GM19395 (cell line): ENCODE results near the gene CHAD.

ENCODE experiments used
- ATAC-seq: cut with Tn5 transposase; IDR thresholded peaks from one replicate; pipeline ENCODE4 v1.9.1; 2021; ENCODE audit warnings: mild to moderate bottlenecking, moderate library complexity; ENCODE audit not compliant: unreplicated experiment

CHAD gene

DNA sequence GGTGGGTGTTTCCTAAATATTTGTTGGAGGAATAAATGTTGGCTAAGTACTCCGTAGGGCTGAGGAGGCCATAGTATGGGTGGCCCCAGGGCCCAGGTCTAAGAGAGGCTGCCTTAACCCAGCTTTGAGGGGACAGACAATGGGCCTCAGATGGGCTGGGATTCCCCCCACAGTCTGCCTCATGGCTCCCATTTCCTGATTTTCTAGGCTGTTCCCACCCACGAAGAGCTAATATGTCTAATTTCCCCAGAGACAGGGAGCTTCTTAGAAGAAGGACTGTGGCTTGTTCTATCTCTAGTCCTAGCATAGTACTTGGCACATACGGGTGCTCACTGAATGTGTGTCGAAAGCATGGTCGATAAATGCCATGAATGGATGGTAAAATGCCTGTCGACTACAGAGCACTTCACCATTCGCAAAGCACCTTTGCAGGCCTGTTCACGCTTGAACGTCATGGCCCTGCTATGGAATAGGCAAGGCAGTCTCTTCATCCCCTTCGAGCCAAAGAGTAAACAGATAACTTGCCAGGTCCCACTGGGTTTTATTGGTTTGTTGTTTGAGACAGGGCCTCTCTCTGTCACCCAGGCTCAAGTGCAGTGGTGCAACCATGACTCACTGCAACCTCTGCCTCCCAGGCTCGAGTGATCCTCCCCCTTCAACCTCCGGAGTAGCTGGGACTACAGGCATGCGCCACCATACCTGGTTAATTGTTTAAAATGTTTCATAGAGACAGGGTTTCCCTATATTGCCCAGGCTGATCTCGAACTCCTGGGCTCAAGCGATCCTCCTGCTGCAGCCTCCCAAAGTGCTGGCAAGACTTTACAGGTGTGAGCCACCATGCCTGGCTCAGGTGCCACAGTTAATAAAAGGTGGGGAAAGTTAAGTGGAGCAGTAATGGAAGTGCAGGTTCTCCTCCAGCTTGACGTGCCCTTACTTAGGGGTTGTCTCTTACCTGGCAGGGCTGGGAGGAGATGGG, 9.7 kb downstream of the CHAD start:
- no peak for ATAC-seq

DNA sequence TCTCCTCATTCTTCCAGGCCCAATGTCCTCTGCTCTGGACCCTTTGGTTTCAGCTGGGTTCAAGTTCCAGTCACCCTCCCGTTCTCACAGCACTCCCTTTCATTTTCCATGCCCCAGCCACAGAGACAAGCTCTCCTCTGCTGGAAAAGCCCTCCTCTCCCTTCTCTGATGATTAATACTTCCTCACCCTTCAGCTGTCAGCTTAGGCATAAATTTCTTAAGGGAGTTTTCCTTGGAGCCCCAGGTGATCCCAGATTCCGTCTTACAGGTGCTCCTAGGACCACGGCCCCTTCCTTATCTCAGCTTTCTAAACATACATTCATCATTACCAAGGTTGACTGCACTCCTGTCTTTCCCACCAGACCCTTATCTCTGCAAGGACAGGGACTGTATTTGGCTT, 10.4 kb downstream of the CHAD start:
- ATAC-seq: no peak

DNA sequence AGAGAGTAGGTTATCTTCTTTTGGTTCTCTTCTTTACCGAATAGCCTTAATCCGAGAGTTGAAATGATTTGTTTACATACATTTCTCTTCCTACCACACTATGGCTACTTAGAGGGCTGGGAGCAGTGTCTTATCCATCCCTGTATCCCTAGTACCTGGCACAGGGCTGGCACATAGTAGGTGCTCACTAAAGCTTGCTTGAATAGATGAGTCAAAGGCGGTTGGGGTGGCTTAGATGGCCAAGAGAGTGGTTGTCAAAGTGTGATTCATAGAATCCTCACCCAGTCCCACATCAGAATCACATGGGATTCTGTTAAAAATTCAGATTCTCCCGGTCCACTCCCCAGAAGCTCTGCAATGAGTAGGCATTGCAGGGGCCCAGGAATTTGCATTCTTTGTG, 11.1 kb downstream of the CHAD start:
- ATAC-seq: no peak

DNA sequence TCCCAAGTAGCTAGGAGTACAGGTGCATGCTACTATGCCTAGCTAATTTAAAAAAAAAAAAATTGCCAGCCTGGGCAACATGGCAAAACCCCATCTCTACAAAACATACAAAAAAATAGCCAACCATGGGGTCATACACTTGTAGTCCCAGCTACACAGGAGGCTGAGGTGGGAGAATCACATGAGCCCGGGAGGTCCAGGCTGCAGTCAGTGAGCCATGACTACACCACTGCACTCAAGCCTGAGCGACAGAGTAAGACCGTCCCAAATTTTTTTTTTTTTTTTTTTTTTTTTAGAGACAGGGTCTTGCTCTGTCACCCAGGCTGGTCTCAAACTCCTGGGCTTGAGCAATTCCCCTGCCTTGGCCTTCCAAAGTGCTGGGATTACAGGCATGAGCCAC, 14.8 kb downstream of the CHAD start:
- ATAC-seq: no peak

DNA sequence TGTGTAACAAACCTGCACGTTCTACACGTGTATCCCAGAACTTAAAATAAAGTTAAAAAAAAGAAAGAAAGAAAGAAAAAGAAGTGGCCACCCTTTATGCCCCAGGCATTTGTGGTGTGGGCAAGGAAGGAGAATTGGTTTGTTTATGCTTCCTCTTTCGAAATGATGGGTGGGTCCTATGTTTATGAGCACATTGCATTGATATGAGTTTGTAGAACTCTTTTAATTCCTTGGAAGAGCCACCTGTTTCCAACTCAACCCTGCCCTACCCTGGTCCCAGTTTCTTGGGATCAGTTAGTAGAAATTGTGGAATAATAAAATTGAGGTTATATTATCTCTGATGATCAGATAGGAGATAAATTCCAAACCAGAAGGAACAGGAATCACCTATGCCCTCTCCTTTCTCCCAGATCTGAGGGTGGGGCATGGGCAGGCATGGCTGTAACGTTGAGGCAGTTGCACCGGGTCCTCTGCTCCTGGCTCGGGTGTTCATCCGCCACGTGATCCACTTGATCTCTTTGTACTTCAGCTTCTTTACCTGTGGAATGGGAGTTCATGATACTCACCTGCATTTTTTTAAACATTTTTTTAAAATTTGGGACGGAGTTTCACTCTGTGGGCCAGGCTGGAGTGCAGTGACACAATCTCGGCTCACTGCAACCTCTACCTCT, 15.9 kb downstream of the CHAD start:
- no peak for ATAC-seq

DNA sequence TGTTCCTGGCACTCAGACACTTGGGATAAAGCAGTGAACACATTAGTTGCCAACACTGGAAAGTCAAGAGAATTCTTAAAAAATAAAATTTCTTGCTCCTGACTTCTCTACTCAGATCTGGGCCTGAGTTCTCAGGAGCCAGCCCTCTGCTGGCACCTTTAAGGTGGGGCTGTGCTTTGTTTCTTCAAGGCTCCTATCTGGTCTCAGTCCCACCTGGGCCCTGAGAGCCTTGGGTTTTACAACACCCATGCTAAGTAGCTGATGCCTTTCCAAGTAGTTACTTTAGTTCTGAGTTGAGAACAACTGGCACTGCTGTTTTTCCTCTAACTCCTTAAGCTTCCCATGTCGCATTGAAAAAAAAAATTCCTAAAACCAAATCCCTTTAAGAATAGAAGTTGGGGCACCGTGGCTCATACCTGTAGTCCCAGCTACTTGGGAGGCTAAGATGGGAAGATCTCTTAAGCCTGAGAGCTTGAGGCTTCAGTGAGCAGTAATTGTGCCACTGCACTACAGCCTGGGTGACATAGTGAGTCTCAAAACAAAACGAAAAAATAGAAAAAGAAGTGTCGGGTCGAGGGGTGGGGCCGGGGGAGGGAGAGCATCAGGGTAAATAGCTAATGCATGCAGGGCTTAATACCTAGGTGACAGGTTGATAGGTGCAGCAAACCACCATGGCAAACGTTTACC, 16.6 kb downstream of the CHAD start:
- ATAC-seq: no peak

DNA sequence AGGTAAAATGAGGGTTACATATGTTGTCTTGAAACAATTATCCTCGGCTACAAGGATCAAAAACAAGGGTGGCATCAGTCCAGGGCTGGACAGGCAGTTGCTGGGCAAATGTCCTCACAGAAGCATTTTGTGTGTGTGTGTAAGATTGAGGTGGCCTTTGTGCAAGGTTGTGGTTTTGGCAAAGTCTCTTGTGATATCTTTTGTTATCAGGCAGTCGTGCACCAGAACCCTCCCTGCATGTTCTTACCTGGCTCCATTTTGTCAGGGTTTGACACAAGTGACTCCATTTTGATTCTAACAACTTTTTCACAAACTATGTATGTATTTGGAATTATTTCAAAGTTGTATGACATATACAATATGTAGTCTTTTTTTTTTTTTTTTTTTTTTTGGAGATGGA, 20.0 kb downstream of the CHAD start:
- ATAC-seq: no peak

DNA sequence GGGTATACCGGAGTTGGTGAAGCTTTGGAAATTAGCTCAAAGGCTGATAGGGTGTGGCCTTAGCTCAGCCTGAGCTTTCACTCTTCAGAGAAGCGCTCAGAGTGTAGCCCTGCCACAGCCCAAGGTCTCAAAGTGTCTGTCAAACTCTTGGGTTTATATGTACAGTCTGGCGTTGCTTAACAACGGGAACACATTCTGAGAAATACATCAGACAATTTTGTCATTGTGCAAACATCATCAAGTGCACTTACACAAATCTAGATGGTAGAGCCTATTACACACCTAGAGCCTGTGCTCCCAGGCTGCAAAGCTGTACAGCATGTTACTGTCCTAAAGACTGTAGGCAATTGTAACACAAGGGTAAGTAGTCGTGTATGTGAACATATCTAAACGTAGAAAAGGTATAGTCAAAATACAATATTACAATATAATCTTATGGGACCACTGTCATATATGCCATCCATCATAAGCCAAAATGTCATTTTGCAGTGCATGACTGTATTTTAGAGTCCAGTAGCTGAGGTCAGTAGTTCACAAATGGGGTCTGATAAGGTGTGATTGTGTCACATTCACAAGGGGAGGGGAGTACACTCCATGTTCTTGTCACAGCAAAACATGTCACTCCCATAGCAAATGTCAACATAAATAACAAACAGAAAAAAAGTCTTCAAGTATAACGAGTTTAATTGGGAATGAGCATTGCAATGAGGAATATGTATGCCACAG, 20.6 kb downstream of the CHAD start:
- ATAC-seq: no peak

DNA sequence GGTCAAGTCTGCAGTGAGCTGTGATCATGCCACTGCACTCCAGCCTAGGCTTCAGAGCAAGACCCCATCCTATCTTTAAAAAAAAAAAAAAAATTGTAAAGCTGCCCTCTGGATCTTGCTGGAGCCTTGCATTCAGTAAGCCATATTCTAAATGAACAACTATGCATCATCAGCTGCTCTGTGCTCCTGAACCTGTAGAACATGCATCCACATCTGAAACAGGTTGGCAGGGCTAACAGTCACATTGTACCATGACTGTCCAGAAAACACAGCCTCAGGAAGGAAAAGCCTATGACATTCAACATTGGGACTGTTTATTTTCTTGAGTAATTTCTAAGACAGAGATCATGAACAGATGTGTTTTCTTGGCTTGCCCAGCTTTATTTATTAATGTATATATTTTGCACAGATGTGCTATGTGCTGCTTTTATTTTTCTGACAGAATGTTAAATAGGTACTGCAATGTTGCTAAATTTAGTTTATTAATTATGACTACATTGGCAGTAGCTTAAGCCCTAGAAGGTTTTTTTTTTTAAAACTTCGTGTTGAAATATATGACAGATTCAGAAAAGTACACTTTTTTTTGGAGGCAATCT, 22.9 kb downstream of the CHAD start:
- ATAC-seq: no peak

DNA sequence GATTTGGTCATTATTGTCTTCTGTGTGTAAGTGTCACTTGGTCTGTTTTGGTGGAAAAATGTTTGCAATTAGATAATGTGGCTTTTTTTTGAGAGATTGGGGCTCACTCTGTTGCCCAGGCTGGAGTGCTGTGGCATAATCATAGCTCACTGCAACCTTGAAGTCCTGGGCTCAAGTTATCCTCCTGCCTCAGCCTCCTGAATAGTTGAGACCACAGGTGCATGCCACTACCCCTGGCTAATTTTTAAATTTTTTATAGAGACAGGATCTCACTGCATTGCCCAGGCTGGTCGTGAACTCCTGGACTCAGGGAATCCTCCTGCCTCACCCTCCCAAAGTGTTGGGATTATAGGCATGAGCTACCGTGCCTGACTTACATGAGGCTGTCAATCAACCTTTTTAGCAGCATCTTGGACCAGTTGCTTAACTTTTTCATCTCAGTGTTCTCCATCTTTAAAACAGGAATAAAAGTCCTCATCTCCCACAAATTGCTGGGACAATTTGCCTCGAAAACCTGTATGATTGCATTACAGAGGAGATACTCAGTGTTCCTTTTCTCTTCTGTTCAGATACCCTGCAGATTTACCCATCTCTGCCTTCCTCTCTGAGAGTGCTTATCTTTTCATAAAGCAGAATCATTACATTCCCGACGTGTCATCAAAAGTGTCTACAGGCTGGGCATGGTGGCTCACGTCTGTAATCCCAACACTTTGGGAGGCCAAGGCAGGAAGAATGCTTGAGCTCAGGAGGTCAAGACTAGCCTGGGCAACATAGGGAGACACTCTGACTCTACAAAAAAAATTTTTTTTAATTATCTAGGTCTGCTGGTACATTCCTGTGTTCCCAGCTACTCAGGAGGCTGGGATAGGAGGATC, 23.6 kb downstream of the CHAD start:
- ATAC-seq: no peak

DNA sequence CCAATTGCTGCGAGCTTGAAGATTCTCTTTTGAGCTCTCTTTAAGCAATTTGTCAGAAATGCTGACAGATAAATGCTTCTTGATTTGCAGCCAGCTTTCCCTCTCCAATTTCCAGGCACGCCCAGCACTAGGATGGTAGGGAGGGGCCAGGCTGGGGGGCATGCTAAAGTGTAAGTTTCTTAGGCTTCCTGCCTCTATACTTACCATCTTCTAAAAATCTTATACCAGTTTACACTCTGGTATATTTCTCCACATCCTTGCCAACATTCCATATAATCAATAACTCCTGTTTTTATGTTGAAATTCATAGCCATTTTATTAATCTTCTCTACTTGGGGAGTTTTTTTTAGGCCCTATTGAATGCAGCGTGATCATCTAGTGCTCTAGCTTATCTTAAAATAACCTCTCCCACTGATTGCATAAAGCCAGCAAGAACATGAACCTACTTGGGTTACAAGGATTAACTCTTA, 25.1 kb downstream of the CHAD start:
- no peak for ATAC-seq

DNA sequence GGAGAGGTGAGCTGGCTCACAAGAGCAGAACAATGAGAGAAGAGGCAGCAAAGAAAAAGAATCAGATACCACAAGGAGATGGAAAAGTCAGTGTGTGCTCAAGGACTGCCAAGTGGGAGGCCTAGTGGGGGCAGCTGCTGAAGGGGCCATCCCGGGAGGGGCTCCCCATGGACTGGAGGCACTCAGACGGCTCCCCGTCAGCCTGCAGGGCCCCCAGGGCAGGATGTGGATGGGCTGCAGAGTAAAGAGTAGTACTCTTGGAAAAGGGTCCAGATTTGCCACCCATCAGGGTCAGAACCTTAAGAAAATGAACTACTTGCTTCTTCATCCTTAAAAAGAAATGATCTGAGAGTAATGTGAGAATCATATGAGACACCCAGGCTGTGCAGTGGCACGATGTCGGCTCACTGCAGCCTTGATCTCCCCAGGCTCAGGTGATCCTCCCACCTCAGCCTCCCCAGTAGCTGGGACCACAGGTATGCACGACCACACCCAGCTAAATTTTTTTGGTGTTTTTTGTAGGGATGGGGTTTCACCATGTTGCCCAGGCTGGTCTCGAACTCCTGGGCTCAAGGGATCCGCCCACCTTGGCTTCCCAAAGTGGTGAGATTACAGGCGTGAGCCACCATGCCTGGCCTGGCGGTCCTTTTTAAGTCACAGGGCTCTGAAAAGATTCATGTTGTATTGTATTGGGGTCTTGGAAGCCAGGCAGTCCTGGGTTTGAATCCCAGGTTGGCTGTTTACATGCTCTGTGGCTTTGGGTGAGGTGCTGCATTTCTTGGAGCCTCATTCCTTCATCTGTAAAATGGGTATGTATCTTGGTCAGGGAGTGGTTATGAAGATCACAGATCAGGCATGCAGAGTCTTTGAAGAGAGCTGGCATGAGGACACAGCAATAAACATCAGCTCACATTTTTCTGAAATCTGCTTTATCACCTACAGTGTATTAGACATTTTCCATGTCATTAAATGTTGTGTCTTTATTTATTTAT, 27.5 kb downstream of the CHAD start:
- no peak for ATAC-seq

DNA sequence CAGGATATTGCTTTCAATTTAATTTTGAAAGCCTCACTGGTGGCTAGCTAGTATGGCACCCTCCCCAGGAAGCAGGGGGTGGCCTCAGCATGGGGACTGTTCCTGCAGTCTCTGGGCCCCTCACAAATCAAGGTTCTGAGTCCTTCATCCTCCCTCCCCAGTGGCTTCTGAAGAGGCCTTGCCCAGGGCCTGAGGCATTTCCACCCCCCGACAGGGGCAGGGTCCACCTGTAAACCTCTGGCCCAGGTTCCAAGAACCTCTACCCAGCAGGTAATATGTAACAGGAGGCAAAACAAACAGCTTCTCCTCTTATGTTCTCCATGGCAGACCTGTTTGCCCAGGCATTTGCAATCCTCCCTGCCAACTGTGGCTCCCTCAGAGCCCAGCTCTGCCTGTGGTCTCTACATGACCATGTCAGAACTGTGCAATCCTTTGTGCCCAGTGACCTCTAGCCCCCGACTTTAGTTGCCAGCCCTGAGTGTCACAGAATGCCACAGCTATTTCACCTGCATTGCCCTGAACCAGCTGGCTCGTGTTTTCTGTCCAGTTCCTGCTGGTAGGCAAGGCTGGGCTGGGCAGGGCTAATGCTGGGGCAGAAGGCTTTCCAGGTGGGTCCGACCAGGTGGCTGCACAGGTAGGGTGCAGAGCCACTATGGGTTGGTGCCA, 28.4 kb downstream of the CHAD start:
- no peak for ATAC-seq

DNA sequence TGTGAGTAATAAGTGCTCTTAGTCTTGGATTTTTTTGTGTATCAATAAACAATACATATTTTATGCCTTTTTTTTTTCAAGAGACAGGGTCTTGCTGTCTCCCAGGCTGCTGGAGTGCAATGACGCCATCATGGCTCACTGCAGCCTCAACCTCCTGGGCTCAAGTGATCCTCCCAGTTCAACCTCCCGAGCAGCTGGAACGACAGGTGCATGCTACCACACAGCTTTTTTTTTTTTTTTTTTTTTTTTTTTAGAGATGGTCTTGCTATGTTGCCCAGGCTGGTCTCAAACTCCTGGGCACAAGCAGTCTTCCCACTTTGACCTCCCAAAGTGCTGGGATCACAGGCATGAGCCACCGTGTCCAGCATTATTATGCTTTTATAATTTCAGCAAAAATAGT, 29.7 kb downstream of the CHAD start:
- no peak for ATAC-seq

DNA sequence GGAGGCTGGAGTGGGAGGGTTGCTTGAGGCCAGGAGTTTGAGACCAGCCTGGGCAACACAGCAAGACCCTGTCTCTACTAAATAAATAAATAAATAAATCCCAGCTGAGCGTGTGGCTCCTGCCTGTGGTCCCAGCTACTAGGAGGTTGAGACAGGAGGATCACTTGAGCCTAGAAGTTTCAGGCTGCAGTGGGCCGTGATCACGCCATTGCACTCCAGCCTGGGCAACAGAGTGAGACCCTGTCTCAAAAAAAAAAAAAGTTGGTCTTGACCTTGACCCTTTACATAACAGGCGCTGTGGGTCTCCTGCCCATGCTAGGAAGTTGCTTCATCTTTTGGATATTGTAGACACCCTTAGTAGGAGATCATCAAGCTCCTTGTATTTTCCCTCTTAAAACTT, 31.3 kb downstream of the CHAD start:
- ATAC-seq: no peak

DNA sequence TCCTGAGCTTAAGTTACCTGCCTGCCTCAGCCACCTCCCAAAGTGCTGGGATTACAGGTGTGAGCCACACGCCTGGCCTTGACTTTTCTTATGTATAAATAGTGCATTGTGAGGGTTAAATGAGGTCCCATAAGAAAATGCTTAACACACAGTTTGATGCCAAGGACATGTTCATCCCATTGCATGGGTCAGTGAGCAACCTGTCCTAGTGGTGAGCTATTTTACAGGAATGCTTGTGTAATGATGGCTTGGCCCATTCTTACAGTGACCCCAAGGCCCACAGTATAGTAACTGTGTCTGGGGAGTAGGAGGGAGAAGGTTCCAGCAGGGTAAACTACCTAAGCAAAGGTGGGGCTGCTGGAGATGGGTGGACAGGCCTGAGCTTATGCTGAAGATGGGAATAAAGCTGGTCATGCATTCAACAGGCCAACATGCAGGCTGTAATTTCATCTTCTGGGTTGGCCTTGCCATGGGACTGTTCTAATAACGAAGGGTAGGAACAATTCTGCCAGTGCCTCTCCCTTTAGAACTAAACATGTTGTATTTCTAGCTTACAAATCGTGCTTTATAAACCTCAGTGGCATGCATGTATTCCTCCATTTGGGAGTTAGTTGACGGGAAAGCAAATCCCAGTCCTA, 36.4 kb downstream of the CHAD start:
- ATAC-seq: no peak
